HepG2 (cell line): Measurements from ENCODE around the gene CLDN10.

Experiments used
- HCFC1 ChIP-seq: fragments of 150-350 bp; IDR thresholded peaks from 2 replicates; pipeline ENCODE4 v1.6.1; 2014; ENCODE audit warnings: low read depth, low read length
- JUN ChIP-seq: sonication (generic); formaldehyde crosslinking; IDR thresholded peaks from 2 replicates; pipeline ENCODE4 v1.4.0; 2020; ENCODE audit warnings: mild to moderate bottlenecking, missing genetic modification reagents
- POLR2A ChIP-seq, 2 experiments: IDR thresholded peaks; 2 replicates each; pipeline ENCODE4 v1.6.1; 2011; ENCODE audit warnings: low read depth in 2 of 2, low read length in 2 of 2, mild to moderate bottlenecking in 1 of 2, moderate library complexity in 1 of 2; ENCODE audit not compliant: insufficient read depth in 1 of 2
- RELA ChIP-seq: sonication (generic); formaldehyde crosslinking; IDR thresholded peaks from 2 replicates; pipeline ENCODE4 v1.4.0; 2020; ENCODE audit warnings: missing genetic modification reagents
- ZNF274 ChIP-seq: sonication (generic); formaldehyde crosslinking; IDR thresholded peaks from 2 replicates; pipeline ENCODE4 v1.5.1; 2020; ENCODE audit warnings: mild to moderate bottlenecking, missing genetic modification reagents

GRCh38 chr13:95570016-95570415 lies 17.5 kb downstream of the CLDN10 start:
- TF ChIP-seq HCFC1 (no peak), RELA (CRISPR knock-in tag) (no peak), ZNF274 (CRISPR knock-in tag) (no peak), POLR2A (IDR thresholded peaks at IDR 0.05; ENCODE audit: insufficient read depth in 1 of 2, low read depth in 2 of 2, low read length in 2 of 2) (no peak), JUN (no peak)
